Astrocyte (in vitro differentiated cells and primary cell): ENCODE measurements around the gene ECI2.

Experiments
- CTCF ChIP-seq: IDR thresholded peaks from 2 replicates; pipeline ENCODE4 v1.5.1; 2011; ENCODE audit warnings: low read depth, mild to moderate bottlenecking, inconsistent platforms, low read length, moderate library complexity; ENCODE audit not compliant: insufficient read depth
- EZH2 ChIP-seq: IDR thresholded peaks from 2 replicates; pipeline ENCODE4 v1.6.1; 2012; ENCODE audit warnings: mild to moderate bottlenecking, low read length, inconsistent platforms; ENCODE audit not compliant: insufficient read depth

GRCh38 chr6:4112366-4112765, 23.0 kb downstream of the ECI2 start:
- TF ChIP-seq CTCF = no peak
- no peak for TF ChIP-seq EZH2
